ENCODE measurements around the gene STPG4.

The STPG4 gene

GRCh38 chr2:47072728-47073191 lies 82.3 kb downstream of the STPG4 start:
- Mint-ChIP-seq H3K36me3 (ENCODE audit: low read depth) (peaks cover 21% of the 10 kb centered on the region), H3K27me3 (ENCODE audit: low read depth) (no peaks in the 10 kb centered on the region), H3K4me1 (ENCODE audit: low read depth) (peaks cover 12% of the 10 kb centered on the region), H3K4me3 (no peak overlapping the region), H3K27ac (peak overlapping the region; percentile 53), H3K9me3 (no peaks in the 10 kb centered on the region)
- DNase-seq (ENCODE audit: low spot score), result no peak

- Mint-ChIP-seq H3K27ac (no peak overlapping the region), H3K4me1 (ENCODE audit: low read depth) (peaks cover 12% of the 10 kb centered on the region), H3K9me3 (no peaks in the 10 kb centered on the region), H3K27me3 (ENCODE audit: low read depth) (no peaks in the 10 kb centered on the region), H3K36me3 (ENCODE audit: low read depth) (peaks cover 21% of the 10 kb centered on the region), H3K4me3 (no peak overlapping the region)
- no peak for DNase-seq (ENCODE audit: low spot score)
These were observed 83.0 kb downstream of the STPG4 start for GRCh38 chr2:47072018-47072691.

GRCh38 chr2:47070920-47071824 lies 83.9 kb downstream of the STPG4 start:
- peak; percentile 40 for DNase-seq (ENCODE audit: low spot score)

GRCh38 chr2:47070155-47070919 lies 84.8 kb downstream of the STPG4 start:
- H3K36me3 Mint-ChIP-seq (ENCODE audit: low read depth), result peaks cover 21% of the 10 kb centered on the region
- no peak for DNase-seq (ENCODE audit: low spot score)
- H3K27me3 Mint-ChIP-seq (ENCODE audit: low read depth), result no peaks in the 10 kb centered on the region
- H3K9me3 Mint-ChIP-seq, result no peaks in the 10 kb centered on the region
- peaks cover 12% of the 10 kb centered on the region for H3K4me1 Mint-ChIP-seq (ENCODE audit: low read depth)
- peak overlapping the region; percentile 73 for H3K27ac Mint-ChIP-seq
- H3K4me3 Mint-ChIP-seq, result no peak overlapping the region

More at GRCh38 chr2:47070920-47071824, 83.9 kb downstream of the STPG4 start:
- H3K9me3 Mint-ChIP-seq, result no peaks in the 10 kb centered on the region
- H3K4me3 Mint-ChIP-seq, result peak overlapping the region; percentile 67
- H3K27me3 Mint-ChIP-seq (ENCODE audit: low read depth), result no peaks in the 10 kb centered on the region
- H3K36me3 Mint-ChIP-seq (ENCODE audit: low read depth), result peaks cover 21% of the 10 kb centered on the region
- H3K27ac Mint-ChIP-seq, result peak overlapping the region; percentile 73
- H3K4me1 Mint-ChIP-seq (ENCODE audit: low read depth), result peaks cover 12% of the 10 kb centered on the region

- Mint-ChIP-seq H3K27me3 (ENCODE audit: low read depth) (no peaks in the 10 kb centered on the region), H3K4me3 (no peak overlapping the region), H3K27ac (no peak overlapping the region), H3K36me3 (ENCODE audit: low read depth) (peaks cover 21% of the 10 kb centered on the region), H3K9me3 (no peaks in the 10 kb centered on the region), H3K4me1 (ENCODE audit: low read depth) (peaks cover 12% of the 10 kb centered on the region)
- DNase-seq (ENCODE audit: low spot score), result no peak
These were observed 85.4 kb downstream of the STPG4 start for GRCh38 chr2:47069628-47070154.

- no peaks in the 10 kb centered on the region for H3K27me3 Mint-ChIP-seq (ENCODE audit: low read depth)
- H3K27ac Mint-ChIP-seq, result no peak overlapping the region
These were observed 86.0 kb downstream of the STPG4 start for GRCh38 chr2:47068981-47069627.

GRCh38 chr2:47067788-47068407 lies 87.2 kb downstream of the STPG4 start:
- no peak overlapping the region for H3K4me3 Mint-ChIP-seq
- H3K4me1 Mint-ChIP-seq (ENCODE audit: low read depth), result peaks cover 12% of the 10 kb centered on the region
- no peaks in the 10 kb centered on the region for H3K27me3 Mint-ChIP-seq (ENCODE audit: low read depth)
- DNase-seq (ENCODE audit: low spot score), result no peak
- H3K27ac Mint-ChIP-seq, result no peak overlapping the region
- peaks cover 21% of the 10 kb centered on the region for H3K36me3 Mint-ChIP-seq (ENCODE audit: low read depth)
- H3K9me3 Mint-ChIP-seq, result no peaks in the 10 kb centered on the region

More at GRCh38 chr2:47068981-47069627, 86.0 kb downstream of the STPG4 start:
- Mint-ChIP-seq H3K4me3 (no peak overlapping the region), H3K4me1 (ENCODE audit: low read depth) (peaks cover 12% of the 10 kb centered on the region), H3K36me3 (ENCODE audit: low read depth) (peaks cover 18% of the 10 kb centered on the region), H3K9me3 (no peaks in the 10 kb centered on the region)
- no peak for DNase-seq (ENCODE audit: low spot score)

- H3K9me3 Mint-ChIP-seq, result no peaks in the 10 kb centered on the region
- H3K27ac Mint-ChIP-seq, result no peak overlapping the region
- H3K4me1 Mint-ChIP-seq (ENCODE audit: low read depth), result peaks cover 2% of the 10 kb centered on the region
- H3K27me3 Mint-ChIP-seq (ENCODE audit: low read depth), result no peaks in the 10 kb centered on the region
- H3K36me3 Mint-ChIP-seq (ENCODE audit: low read depth), result peaks cover 22% of the 10 kb centered on the region
- no peak overlapping the region for H3K4me3 Mint-ChIP-seq
- no peak for DNase-seq (ENCODE audit: low spot score)
These were observed 89.2 kb downstream of the STPG4 start for GRCh38 chr2:47065771-47066380.

GRCh38 chr2:47065343-47065742 lies 89.8 kb downstream of the STPG4 start:
- Mint-ChIP-seq H3K27me3 (ENCODE audit: low read depth) (no peaks in the 10 kb centered on the region), H3K4me3 (no peak overlapping the region), H3K9me3 (no peaks in the 10 kb centered on the region), H3K27ac (no peak overlapping the region), H3K4me1 (ENCODE audit: low read depth) (no peaks in the 10 kb centered on the region), H3K36me3 (ENCODE audit: low read depth) (peaks cover 22% of the 10 kb centered on the region)
- no peak for DNase-seq (ENCODE audit: low spot score)

- no peak overlapping the region for H3K27ac Mint-ChIP-seq
These were observed 91.0 kb downstream of the STPG4 start for GRCh38 chr2:47064106-47064505.

GRCh38 chr2:47063538-47063930 lies 91.6 kb downstream of the STPG4 start:
- peaks cover 24% of the 10 kb centered on the region for H3K36me3 Mint-ChIP-seq (ENCODE audit: low read depth)

More at GRCh38 chr2:47064106-47064505, 91.0 kb downstream of the STPG4 start:
- no peak for DNase-seq (ENCODE audit: low spot score)
- Mint-ChIP-seq H3K36me3 (ENCODE audit: low read depth) (peaks cover 27% of the 10 kb centered on the region), H3K27me3 (ENCODE audit: low read depth) (no peaks in the 10 kb centered on the region), H3K4me1 (ENCODE audit: low read depth) (no peaks in the 10 kb centered on the region), H3K9me3 (no peaks in the 10 kb centered on the region), H3K4me3 (no peak overlapping the region)

GRCh38 chr2:47062681-47063537 lies 92.2 kb downstream of the STPG4 start:
- DNase-seq (ENCODE audit: low spot score), result no peak
- peaks cover 27% of the 10 kb centered on the region for H3K36me3 Mint-ChIP-seq (ENCODE audit: low read depth)
- peak overlapping the region; percentile 19 for H3K27ac Mint-ChIP-seq
- no peaks in the 10 kb centered on the region for H3K4me1 Mint-ChIP-seq (ENCODE audit: low read depth)
- H3K9me3 Mint-ChIP-seq, result no peaks in the 10 kb centered on the region
- no peak overlapping the region for H3K4me3 Mint-ChIP-seq
- H3K27me3 Mint-ChIP-seq (ENCODE audit: low read depth), result no peaks in the 10 kb centered on the region

More at GRCh38 chr2:47063538-47063930, 91.6 kb downstream of the STPG4 start:
- Mint-ChIP-seq H3K27me3 (ENCODE audit: low read depth) (no peaks in the 10 kb centered on the region), H3K9me3 (no peaks in the 10 kb centered on the region), H3K4me3 (no peak overlapping the region), H3K27ac (peak overlapping the region; percentile 19), H3K4me1 (ENCODE audit: low read depth) (no peaks in the 10 kb centered on the region)
- DNase-seq (ENCODE audit: low spot score), result no peak

Measured in T-helper 2 cell treated with Interferon-gamma antibody and Interleukin-4, amounts not matched to agents 5 μg/mL and 100 μg/mL, for 36 hours (primary cell).